HEK293 (cell line): Measurements from ENCODE around the gene PARD3.
A peak's percentile ranks its signal among the peaks of the same experiment; 100 is the strongest.

Experiments used
- CTCF ChIP-seq: fragments of 450-650 bp; formaldehyde crosslinking; IDR thresholded peaks from 2 replicates; pipeline ENCODE4 v1.5.1; 2016; ENCODE audit warnings: missing biosample characterization, missing genetic modification characterization
- PBX3 ChIP-seq: sonication (generic); formaldehyde crosslinking; IDR thresholded peaks from 2 replicates; pipeline ENCODE4 v1.8.1; 2022; ENCODE audit warnings: mild to moderate bottlenecking, moderate library complexity, missing genetic modification reagents
- ZBTB10 ChIP-seq: fragments of 450-650 bp; formaldehyde crosslinking; IDR thresholded peaks from 2 replicates; pipeline ENCODE4 v1.5.1; 2016; ENCODE audit warnings: missing biosample characterization, missing genetic modification characterization
- ZNF174 ChIP-seq: fragments of 450-650 bp; formaldehyde crosslinking; IDR thresholded peaks from 2 replicates; pipeline ENCODE4 v1.5.0; 2017; ENCODE audit warnings: missing biosample characterization, mild to moderate bottlenecking, missing genetic modification characterization
- ZNF202 ChIP-seq: fragments of 450-650 bp; formaldehyde crosslinking; IDR thresholded peaks from 2 replicates; pipeline ENCODE4 v1.5.1; 2016; ENCODE audit warnings: missing biosample characterization, missing genetic modification characterization, borderline replicate concordance
- ZNF350 ChIP-seq: fragments of 450-650 bp; formaldehyde crosslinking; IDR thresholded peaks from 2 replicates; pipeline ENCODE4 v1.5.0; 2017; ENCODE audit warnings: missing biosample characterization, mild to moderate bottlenecking, missing genetic modification characterization
- ZNF362 ChIP-seq: fragments of 450-650 bp; formaldehyde crosslinking; IDR thresholded peaks from 2 replicates; pipeline ENCODE4 v1.5.1; 2016; ENCODE audit warnings: missing biosample characterization, missing genetic modification characterization
- ZNF473 ChIP-seq: fragments of 450-650 bp; formaldehyde crosslinking; IDR thresholded peaks from 2 replicates; pipeline ENCODE4 v1.5.1; 2017; ENCODE audit warnings: missing biosample characterization, missing genetic modification characterization
- ZNF549 ChIP-seq: fragments of 450-650 bp; IDR thresholded peaks from 2 replicates; pipeline ENCODE4 v1.5.1; 2018; ENCODE audit warnings: missing biosample characterization, missing genetic modification characterization, mild to moderate bottlenecking, inconsistent platforms, moderate library complexity

GRCh38 chr10:34369120-34369519 is 446.0 kb downstream of the PARD3 start:
- TF ChIP-seq ZBTB10 (tag by site-specific recombination) (no peak), ZNF362 (tag by site-specific recombination) (no peak), ZNF549 (tag by site-specific recombination) (no peak), CTCF (tag by site-specific recombination) (no peak), ZNF473 (tag by site-specific recombination) (no peak), PBX3 (CRISPR knock-in tag) (no peak), ZNF350 (tag by site-specific recombination) (no peak), ZNF202 (peak; percentile 66; the same call in 1 of the 2 replicates), ZNF174 (no peak)
